Neuronal stem cell (in vitro differentiated cells): ENCODE data around the gene NUDT1.
A peak's percentile ranks its signal among the peaks of the same experiment; 100 is the strongest.

ENCODE experiments used
- DNase-seq: peaks from one replicate; pipeline ENCODE4 v3.0.0-alpha.2; 2013; ENCODE audit warnings: low spot score
- H2AFZ ChIP-seq: one replicate; pipeline ENCODE4 v1.6.1; 2013; ENCODE audit warnings: mild to moderate bottlenecking, low read length, inconsistent platforms
- H2AK5ac ChIP-seq: 2 replicates; pipeline ENCODE4 v1.6.1; 2013; ENCODE audit warnings: low read depth, mild to moderate bottlenecking, inconsistent platforms, low read length, moderate library complexity, mixed read lengths
- H2BK120ac ChIP-seq: 2 replicates; pipeline ENCODE4 v1.6.1; 2013; ENCODE audit warnings: low read depth, mild to moderate bottlenecking, inconsistent platforms, low read length, moderate library complexity, mixed read lengths
- H2BK12ac ChIP-seq: one replicate; pipeline ENCODE4 v1.6.1; 2013; ENCODE audit warnings: low read length, inconsistent platforms
- H2BK15ac ChIP-seq: 2 replicates; pipeline ENCODE4 v1.6.1; 2013; ENCODE audit warnings: mild to moderate bottlenecking, low read length, inconsistent platforms, mixed read lengths
- H2BK5ac ChIP-seq: one replicate; pipeline ENCODE4 v1.6.1; 2013; ENCODE audit warnings: inconsistent platforms, mild to moderate bottlenecking, low read length, moderate library complexity
- H3K14ac ChIP-seq: one replicate; pipeline ENCODE4 v1.6.1; 2013; ENCODE audit warnings: low read length, inconsistent platforms
- H3K18ac ChIP-seq: 2 replicates; pipeline ENCODE4 v1.6.1; 2013; ENCODE audit warnings: low read length, inconsistent platforms
- H3K23ac ChIP-seq: 2 replicates; pipeline ENCODE4 v1.6.1; 2013; ENCODE audit warnings: low read depth, mild to moderate bottlenecking, mixed read lengths, low read length, inconsistent platforms; ENCODE audit not compliant: poor library complexity
- H3K27ac ChIP-seq: replicated peaks from 3 replicates; pipeline ENCODE4 v1.5.1; 2013; ENCODE audit warnings: low read length, inconsistent platforms
- H3K27me3 ChIP-seq, 3 experiments: 2 replicates each; pipeline ENCODE4 v1.6.1; 2013; ENCODE audit warnings: low read length in 3 of 3, mild to moderate bottlenecking in 2 of 3, inconsistent platforms in 1 of 3, low read depth in 1 of 3, mixed read lengths in 1 of 3, moderate library complexity in 1 of 3; ENCODE audit not compliant: control insufficient read depth in 3 of 3, insufficient read depth in 3 of 3
- H3K36me3 ChIP-seq, 2 donors: replicated peaks in 1 of 2; 2 replicates each; pipeline ENCODE4 v1.6.1; 2013; ENCODE audit warnings: low read length in 2 of 2; ENCODE audit not compliant: control insufficient read depth in 2 of 2, insufficient read depth in 2 of 2
- H3K4ac ChIP-seq: 2 replicates; pipeline ENCODE4 v1.6.1; 2013; ENCODE audit warnings: inconsistent platforms, mild to moderate bottlenecking, low read length, moderate library complexity
- H3K4me1 ChIP-seq, 2 donors: 1 replicate in 1 of 2; 2 replicates in 1 of 2; pipeline ENCODE4 v1.6.1; 2013; ENCODE audit warnings: low read length in 2 of 2, low read depth in 1 of 2; ENCODE audit not compliant: control insufficient read depth in 2 of 2, insufficient read depth in 1 of 2
- H3K4me2 ChIP-seq: one replicate; pipeline ENCODE4 v1.6.1; 2013; ENCODE audit warnings: mild to moderate bottlenecking, low read length, inconsistent platforms; ENCODE audit not compliant: insufficient read depth, poor library complexity, severe bottlenecking
- H3K4me3 ChIP-seq, 2 donors: 2 replicates each; pipeline ENCODE4 v1.5.1; 2013; ENCODE audit warnings: low read length in 2 of 2, mild to moderate bottlenecking in 2 of 2, inconsistent platforms in 1 of 2, moderate library complexity in 1 of 2
- H3K79me1 ChIP-seq: one replicate; pipeline ENCODE4 v1.6.1; 2013; ENCODE audit warnings: low read depth, mild to moderate bottlenecking, inconsistent platforms, low read length, moderate library complexity
- H3K9ac ChIP-seq: one replicate; pipeline ENCODE4 v1.6.1; 2013; ENCODE audit warnings: mild to moderate bottlenecking, low read depth, low read length, inconsistent platforms; ENCODE audit not compliant: poor library complexity
- H3K9me3 ChIP-seq, 2 donors: replicated peaks in 1 of 2; 2 replicates each; pipeline versions ENCODE3 to v1.6.1; 2013; ENCODE audit warnings: low read length in 2 of 2, mild to moderate bottlenecking in 2 of 2, inconsistent platforms in 1 of 2, low read depth in 1 of 2, mixed read lengths in 1 of 2, moderate library complexity in 1 of 2; ENCODE audit not compliant: control insufficient read depth in 2 of 2, insufficient read depth in 1 of 2
- H4K8ac ChIP-seq: one replicate; pipeline ENCODE4 v1.6.1; 2013; ENCODE audit warnings: low read depth, mild to moderate bottlenecking, inconsistent platforms, low read length, moderate library complexity
- H4K91ac ChIP-seq: one replicate; pipeline ENCODE4 v1.6.1; 2013; ENCODE audit warnings: low read length, low read depth, mild to moderate bottlenecking, inconsistent platforms; ENCODE audit not compliant: poor library complexity
- WGBS, 2 donors: extraction: QIAGEN DNeasy Blood & Tissue Kit; methylation state at CpG; one replicate each; pipeline ENCODE4 v1.1.7; 2013; ENCODE audit warnings: missing lambda C conversion rate in 2 of 2, mixed read lengths in 1 of 2; ENCODE audit not compliant: insufficient read length in 2 of 2, insufficient replicate concordance in 1 of 2; ENCODE audit errors: extremely low coverage in 2 of 2; 5-methylcytosine and 5-hydroxymethylcytosine counted together

NUDT1 gene

GRCh38 chr7:2211259-2211880 lies 30.7 kb upstream of the NUDT1 start:
- H3K27ac ChIP-seq: no peak overlapping the region
- no peak for DNase-seq

DNA sequence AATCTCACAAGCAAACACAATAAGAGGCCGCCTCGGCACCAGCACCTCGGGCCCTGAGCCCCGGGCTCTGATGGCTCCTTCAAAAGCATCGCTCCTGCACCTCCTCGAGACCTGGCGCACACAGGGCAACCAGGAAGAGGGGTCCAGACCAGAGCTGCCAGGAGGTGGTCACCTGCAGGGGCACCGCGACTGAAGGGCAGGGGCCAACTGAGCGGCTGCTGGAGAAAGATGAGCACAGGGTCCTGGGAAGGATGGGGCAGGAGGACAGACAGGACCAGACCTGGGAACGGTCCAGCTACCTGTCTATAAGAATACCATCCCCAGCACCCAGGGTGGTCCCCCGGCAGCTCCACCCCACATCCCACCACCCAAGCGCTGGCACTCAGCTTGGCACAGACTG lies 30.1 kb upstream of the NUDT1 start:
- peaks cover 6% of the 10 kb centered on the region for H3K79me1 ChIP-seq
- H2BK15ac ChIP-seq: no peak overlapping the region
- no peaks in the 10 kb centered on the region for H3K27me3 ChIP-seq
- H2AFZ ChIP-seq: no peak overlapping the region
- H3K9me3 ChIP-seq: peaks cover 0 to 6% of the 10 kb centered on the region in 2 donors
- H3K4me3 ChIP-seq: no peak overlapping the region
- no peak overlapping the region for H4K91ac ChIP-seq
- no peak overlapping the region for H3K4ac ChIP-seq
- H3K18ac ChIP-seq: no peak overlapping the region
- no peak overlapping the region for H4K8ac ChIP-seq
- no peak overlapping the region for H2BK5ac ChIP-seq
- WGBS, 2 donors: no CpG with 5 or more reads among the region's 13 CpGs
- H2AK5ac ChIP-seq: no peak overlapping the region
- H3K27ac ChIP-seq: no peak overlapping the region
- no peak overlapping the region for H2BK12ac ChIP-seq
- peaks cover 67 to 95% of the 10 kb centered on the region in 2 donors for H3K36me3 ChIP-seq
- H2BK120ac ChIP-seq: no peak overlapping the region
- H3K14ac ChIP-seq: no peak overlapping the region
- H3K23ac ChIP-seq: no peak overlapping the region
- H3K4me2 ChIP-seq: no peak overlapping the region
- no peak overlapping the region for H3K9ac ChIP-seq
- DNase-seq: no peak
- no peaks in the 10 kb centered on the region for H3K4me1 ChIP-seq

More at GRCh38 chr7:2211259-2211880, 30.7 kb upstream of the NUDT1 start:
- Histone ChIP-seq H2BK15ac (no peak overlapping the region), H3K18ac (no peak overlapping the region), H3K23ac (peak overlapping the region; percentile 5), H4K8ac (no peak overlapping the region), H2AK5ac (no peak overlapping the region), H2BK5ac (no peak overlapping the region), H4K91ac (no peak overlapping the region), H3K14ac (no peak overlapping the region), H3K4me2 (no peak overlapping the region), H3K36me3 (peaks cover 62 to 93% of the 10 kb centered on the region in 2 donors), H2BK120ac (no peak overlapping the region), H3K79me1 (peaks cover 6% of the 10 kb centered on the region), H3K27me3 (no peaks in the 10 kb centered on the region), H3K9me3 (peaks cover 0 to 6% of the 10 kb centered on the region in 2 donors), H3K4ac (no peak overlapping the region), H3K4me1 (no peaks in the 10 kb centered on the region), H3K9ac (peak overlapping the region; percentile 32), H3K4me3 (no peak overlapping the region), H2AFZ (no peak overlapping the region), H2BK12ac (no peak overlapping the region)
- WGBS, 2 donors: no CpG with 5 or more reads among the region's 15 CpGs

DNA sequence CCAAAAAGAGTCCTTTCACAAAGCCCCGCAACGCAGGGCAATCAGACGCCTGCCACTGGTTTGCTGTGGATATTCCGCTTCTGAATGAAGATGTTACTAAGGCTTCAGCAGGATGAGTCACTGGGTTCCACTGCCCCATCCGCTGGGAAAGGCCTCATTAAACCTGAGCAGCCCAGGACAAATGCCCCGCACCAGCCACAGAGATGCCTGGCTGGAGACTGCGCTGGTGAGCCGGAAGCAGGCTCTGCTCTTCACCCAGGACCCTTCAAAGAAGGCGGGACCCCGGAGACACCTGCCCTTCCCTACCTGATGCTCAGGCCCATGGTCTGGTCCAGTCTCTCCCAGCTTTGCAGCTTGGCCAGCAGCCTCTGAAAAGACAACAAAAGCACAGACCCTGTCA lies 29.1 kb upstream of the NUDT1 start:
- H3K4me2 ChIP-seq: no peak overlapping the region
- H3K4ac ChIP-seq: no peak overlapping the region
- no peak overlapping the region for H3K23ac ChIP-seq
- no CpG with 5 or more reads among the region's 10 CpGs for WGBS, 2 donors
- peaks cover 0 to 6% of the 10 kb centered on the region in 2 donors for H3K9me3 ChIP-seq
- peaks cover 6% of the 10 kb centered on the region for H3K79me1 ChIP-seq
- H2BK15ac ChIP-seq: no peak overlapping the region
- H4K91ac ChIP-seq: no peak overlapping the region
- H3K36me3 ChIP-seq: peaks cover 69 to 96% of the 10 kb centered on the region in 2 donors
- no peak overlapping the region for H3K27ac ChIP-seq
- H2BK12ac ChIP-seq: no peak overlapping the region
- no peak overlapping the region for H3K9ac ChIP-seq
- H2BK120ac ChIP-seq: no peak overlapping the region
- no peaks in the 10 kb centered on the region for H3K27me3 ChIP-seq
- no peak overlapping the region for H2AFZ ChIP-seq
- H2AK5ac ChIP-seq: no peak overlapping the region
- no peak overlapping the region for H3K4me3 ChIP-seq
- no peaks in the 10 kb centered on the region for H3K4me1 ChIP-seq
- DNase-seq: no peak
- H4K8ac ChIP-seq: no peak overlapping the region
- no peak overlapping the region for H3K18ac ChIP-seq
- H2BK5ac ChIP-seq: no peak overlapping the region
- no peak overlapping the region for H3K14ac ChIP-seq

GRCh38 chr7:2213551-2214215 lies 28.3 kb upstream of the NUDT1 start:
- no peak overlapping the region for H3K4me3 ChIP-seq

More at GRCh38 chr7:2213551-2214215, 28.3 kb upstream of the NUDT1 start:
- no peak overlapping the region for H3K9ac ChIP-seq
- no peak overlapping the region for H4K91ac ChIP-seq
- no peaks in the 10 kb centered on the region for H3K27me3 ChIP-seq
- H2BK15ac ChIP-seq: no peak overlapping the region
- H3K27ac ChIP-seq: no peak overlapping the region
- DNase-seq: no peak
- peaks cover 7% of the 10 kb centered on the region for H3K79me1 ChIP-seq
- no peak overlapping the region for H2BK5ac ChIP-seq
- WGBS, 2 donors: no CpG with 5 or more reads among the region's 15 CpGs
- peaks cover 68 to 94% of the 10 kb centered on the region in 2 donors for H3K36me3 ChIP-seq
- peaks cover 0 to 6% of the 10 kb centered on the region in 2 donors for H3K9me3 ChIP-seq
- no peak overlapping the region for H3K18ac ChIP-seq
- no peak overlapping the region for H2AFZ ChIP-seq
- H3K14ac ChIP-seq: no peak overlapping the region
- no peaks in the 10 kb centered on the region for H3K4me1 ChIP-seq
- no peak overlapping the region for H3K4me2 ChIP-seq
- H2BK12ac ChIP-seq: no peak overlapping the region
- no peak overlapping the region for H2BK120ac ChIP-seq
- no peak overlapping the region for H2AK5ac ChIP-seq
- H3K23ac ChIP-seq: no peak overlapping the region
- H4K8ac ChIP-seq: no peak overlapping the region
- H3K4ac ChIP-seq: no peak overlapping the region
